ENCODE measurements around the gene PTPN13.

Gene PTPN13

GRCh38 chr4:86593688-86594558 is at the start of gene PTPN13:
PTPN13 (plus strand) TSS chr4:86594315; CDS start chr4:86635257, 40,942 bp downstream.
- peak; percentile 99 for DNase-seq (ENCODE audit: low read depth, low spot score)

DNA sequence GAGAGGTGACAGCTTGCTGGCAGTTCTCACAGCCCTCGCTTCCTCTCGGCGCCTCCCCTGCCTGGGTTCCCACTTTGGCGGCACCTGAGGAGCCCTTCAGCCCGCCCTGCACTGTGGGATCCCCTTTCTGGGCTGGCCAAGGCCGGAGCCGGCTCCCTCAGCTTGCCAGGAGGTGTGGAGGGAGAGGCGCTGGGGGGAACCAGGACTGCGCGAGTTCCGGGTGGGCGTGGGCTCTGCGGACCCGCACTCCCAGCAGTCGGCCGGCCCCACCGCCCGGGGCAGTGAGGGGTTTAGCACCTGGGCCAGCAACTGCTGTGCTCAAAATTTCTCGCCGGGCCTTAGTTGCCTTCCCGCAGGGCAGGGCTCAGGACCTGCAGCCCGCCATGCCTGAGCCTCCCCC is 47.0 kb upstream of the PTPN13 start:
- DNase-seq (ENCODE audit: low read depth, low spot score) = no peak

- DNase-seq (ENCODE audit: low read depth, low spot score) = peak; percentile 11
These were observed 44.8 kb upstream of the PTPN13 start for GRCh38 chr4:86549163-86549788.

DNA sequence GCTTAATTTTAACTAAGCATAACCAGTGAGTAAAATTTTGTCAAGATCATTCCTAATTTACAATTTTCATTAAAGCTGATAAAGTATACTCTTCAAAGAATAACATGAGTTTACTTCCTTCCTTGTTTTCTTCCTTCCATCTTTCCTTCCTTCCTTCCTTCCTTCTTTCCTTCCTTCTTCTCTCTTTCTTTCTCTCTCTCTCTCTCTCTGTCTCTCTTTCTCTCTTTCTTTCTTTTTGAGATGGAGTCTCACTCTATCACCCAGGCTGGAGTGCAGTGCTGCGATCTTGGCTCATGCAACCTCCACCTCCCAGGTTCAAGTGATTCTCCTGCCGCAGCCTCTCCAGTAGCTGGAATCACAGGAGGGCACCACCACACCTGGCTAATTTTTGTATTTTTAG is 42.7 kb upstream of the PTPN13 start:
- DNase-seq (ENCODE audit: low read depth, low spot score) = no peak

GRCh38 chr4:86554646-86555045 is 39.5 kb upstream of the PTPN13 start:
- DNase-seq (ENCODE audit: low read depth, low spot score) = no peak

DNA sequence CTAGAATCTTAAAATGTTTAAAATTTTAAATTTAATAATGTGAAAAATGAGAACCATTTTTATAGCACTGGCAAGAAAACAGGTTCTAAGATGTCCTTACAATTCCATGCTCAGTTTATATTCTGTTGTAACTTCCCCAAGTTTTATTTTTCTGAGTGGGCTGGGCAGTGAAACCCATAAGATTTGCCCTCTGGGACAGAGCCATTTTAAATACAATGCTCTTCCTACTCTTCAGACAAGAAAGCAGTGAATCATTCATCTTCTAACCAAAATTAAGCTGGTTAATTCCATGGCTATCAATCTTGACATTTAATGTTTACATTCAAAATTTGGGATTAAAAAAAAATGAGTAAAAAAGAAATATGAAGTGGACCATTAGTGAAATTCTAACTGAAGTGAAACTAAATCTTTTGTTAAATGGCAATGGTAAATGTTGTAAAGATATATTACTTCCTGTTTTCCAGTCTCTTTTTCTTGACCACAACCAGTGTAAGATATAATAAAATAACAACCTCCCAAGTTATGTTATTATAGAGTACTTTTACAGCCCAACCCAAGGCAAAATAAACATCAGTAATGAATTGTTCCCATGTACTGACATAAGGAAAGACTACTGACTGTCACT is 37.2 kb upstream of the PTPN13 start:
- DNase-seq (ENCODE audit: low read depth, low spot score) = peak; percentile 8

- no peak for DNase-seq (ENCODE audit: low read depth, low spot score)
These were observed 36.6 kb upstream of the PTPN13 start for GRCh38 chr4:86557526-86557925.

DNA sequence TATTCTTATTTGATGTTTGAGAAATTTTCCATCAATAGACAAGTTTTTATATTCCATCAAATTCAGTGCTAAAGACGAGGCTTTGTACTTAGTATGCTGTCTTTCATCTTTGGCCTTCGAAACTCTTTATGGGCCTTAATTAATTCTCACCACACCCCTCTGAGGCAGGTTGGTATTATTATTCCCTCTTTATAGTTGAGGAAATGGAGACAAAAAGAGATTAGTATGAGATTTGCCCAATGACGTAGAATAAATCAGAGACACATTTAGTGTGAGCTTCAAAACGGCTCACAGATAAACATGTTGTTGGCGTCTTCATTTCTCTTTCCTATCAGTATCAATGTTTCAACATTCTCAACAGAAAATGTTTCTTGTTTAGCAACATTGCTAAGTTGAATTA is 35.9 kb upstream of the PTPN13 start:
- no peak for DNase-seq (ENCODE audit: low read depth, low spot score)

DNA sequence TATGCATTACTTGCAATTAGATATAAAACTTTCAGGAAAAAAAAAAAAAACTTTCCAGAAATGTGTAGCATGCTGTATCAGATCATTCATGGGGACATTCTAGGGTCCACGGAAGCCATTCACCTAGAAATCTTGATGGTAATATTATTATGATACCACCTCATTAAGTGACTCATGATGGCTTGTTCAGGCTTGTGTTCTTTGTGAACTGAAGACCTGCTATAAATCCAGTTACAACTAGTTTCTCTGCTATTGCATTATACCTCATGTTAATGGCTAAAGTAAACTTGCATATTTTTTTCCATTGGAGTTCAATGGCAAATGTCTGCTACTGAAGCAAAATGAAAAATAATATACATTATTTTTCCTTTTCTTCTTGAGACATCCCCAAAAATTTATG is 35.3 kb upstream of the PTPN13 start:
- no peak for DNase-seq (ENCODE audit: low read depth, low spot score)

- DNase-seq (ENCODE audit: low read depth, low spot score) = no peak
These were observed 33.7 kb upstream of the PTPN13 start for GRCh38 chr4:86560447-86560846.

DNA sequence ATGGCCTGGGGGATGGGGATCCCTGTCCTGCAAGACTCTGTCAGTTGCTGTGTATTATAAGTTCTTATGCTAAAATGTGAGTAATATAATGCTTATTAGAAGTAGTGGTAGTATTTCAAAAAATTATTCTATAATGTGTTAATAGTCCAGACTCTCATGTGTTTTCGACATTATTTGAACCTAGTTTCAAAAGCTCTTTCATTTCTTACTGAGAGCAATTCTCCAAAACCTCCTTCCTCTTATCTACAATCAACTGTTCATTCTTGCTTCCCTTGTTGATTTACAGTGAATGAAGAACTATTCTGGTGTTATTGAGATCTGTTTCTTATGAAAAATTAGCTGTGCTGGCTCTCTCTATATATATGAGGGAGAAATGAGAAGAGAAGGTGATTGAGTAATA is 32.9 kb upstream of the PTPN13 start:
- DNase-seq (ENCODE audit: low read depth, low spot score) = no peak

GRCh38 chr4:86563416-86563815 is 30.7 kb upstream of the PTPN13 start:
- no peak for DNase-seq (ENCODE audit: low read depth, low spot score)

DNA sequence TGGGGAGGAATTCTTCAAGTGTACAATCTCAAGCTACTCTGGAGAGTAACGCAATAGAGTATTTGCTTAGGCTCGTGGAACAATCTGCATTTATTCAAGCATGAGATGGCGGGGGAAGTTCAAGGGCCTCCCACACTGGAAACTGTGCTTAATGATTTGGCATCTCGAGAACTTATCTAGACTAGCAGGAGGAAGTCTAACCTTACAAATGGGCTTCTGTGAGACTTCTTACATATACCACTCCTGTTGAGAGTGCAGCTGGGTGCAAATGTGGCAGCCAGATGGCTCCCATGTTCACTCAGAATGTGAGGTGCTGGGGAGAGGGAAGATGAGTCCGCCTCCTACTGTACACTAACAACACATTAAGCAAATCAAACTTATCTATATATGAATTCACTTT is 29.3 kb upstream of the PTPN13 start:
- DNase-seq (ENCODE audit: low read depth, low spot score) = no peak

DNA sequence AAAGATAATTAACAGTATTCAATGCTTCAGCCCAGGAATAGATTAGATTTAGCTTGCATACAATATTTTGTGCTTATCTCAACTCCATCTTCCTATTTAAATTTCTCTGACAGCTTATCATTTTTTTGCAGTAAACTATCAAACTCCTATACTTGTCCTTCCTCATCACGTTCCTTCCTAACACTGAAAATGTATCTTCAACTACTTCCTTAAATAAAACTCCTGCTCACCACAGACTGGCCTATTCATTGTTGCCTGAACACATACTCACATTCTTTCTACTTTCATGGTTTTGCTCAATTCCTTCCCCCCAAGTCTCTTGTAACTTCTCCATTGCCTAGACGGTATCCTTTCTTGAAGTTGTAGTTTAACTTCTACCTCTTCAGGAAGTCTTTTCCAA is 28.5 kb upstream of the PTPN13 start:
- DNase-seq (ENCODE audit: low read depth, low spot score) = no peak

- DNase-seq (ENCODE audit: low read depth, low spot score) = no peak
These were observed 24.8 kb upstream of the PTPN13 start for GRCh38 chr4:86569103-86569870.

GRCh38 chr4:86579941-86580340 is 14.2 kb upstream of the PTPN13 start:
- no peak for DNase-seq (ENCODE audit: low read depth, low spot score)

GRCh38 chr4:86582410-86582809 is 11.7 kb upstream of the PTPN13 start:
- no peak for DNase-seq (ENCODE audit: low read depth, low spot score)

DNA sequence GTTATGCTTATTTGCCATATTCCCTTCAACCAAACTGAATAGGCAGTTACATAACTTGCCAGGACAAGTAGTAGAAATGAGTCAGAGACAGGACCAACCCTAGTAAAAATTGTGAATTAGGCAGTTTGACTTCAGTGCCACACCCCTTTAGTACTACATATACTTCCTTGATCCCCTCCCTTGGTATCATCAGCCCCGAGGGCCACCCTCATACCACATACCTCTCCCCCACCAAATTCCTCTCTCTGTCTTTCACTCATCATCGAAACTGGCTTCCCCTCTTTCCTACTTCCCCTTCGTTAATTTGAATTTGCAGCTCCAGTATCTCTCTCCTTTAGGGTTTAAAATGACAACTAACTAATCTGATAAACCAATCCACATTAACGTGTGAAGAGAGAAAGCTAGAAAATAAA is 7.9 kb upstream of the PTPN13 start:
- no peak for DNase-seq (ENCODE audit: low read depth, low spot score)

DNA sequence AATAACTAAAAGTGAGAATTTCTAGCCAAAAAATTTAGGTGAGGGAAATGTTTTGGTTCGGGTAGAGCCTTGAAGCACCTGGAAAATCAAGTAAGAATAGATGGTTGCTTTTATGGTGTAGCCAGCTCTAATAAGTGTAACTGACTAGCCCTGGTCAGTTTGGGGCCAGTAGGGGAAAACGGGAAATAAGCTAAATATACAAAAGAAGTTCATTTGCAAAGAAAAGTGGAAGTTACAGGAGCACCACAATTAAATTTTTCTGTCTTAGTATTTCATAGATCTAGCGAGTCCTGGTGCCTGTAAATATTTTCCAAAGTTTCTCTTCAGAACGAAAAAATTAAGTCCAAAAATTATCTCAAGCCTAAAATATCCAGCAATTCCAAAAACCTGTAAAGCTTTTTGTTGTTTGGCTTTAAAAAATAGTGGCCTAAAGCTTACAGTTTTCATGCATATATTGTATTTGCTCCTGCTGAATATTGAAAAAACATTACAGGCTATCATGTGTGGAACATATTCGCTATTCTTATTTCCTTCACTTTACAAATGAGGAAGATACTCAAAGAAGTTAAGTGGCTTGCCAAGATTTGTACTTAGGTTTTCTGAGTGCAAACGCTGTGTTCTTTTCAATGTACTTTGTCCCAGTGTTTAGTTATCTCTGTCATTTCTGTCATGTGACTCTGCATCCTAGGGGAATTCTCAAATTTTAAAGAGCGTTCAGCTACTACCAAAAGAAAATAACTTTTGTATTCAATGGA is 7.3 kb upstream of the PTPN13 start:
- no peak for DNase-seq (ENCODE audit: low read depth, low spot score)

- peak; percentile 28 for DNase-seq (ENCODE audit: low read depth, low spot score)
These were observed 6.6 kb upstream of the PTPN13 start for GRCh38 chr4:86587381-86588140.
